Measurements from ENCODE around the gene CLMP.

Gene CLMP

GRCh38 chr11:123125169-123125568 lies 69.9 kb downstream of the CLMP start:
- no peak for DNase-seq
- intact Hi-C loops (cut with DNase I; ENCODE audit: low total_unique reads), result no loop called here
- H3K27me3 ChIP-seq, result peaks cover 0 to 7% of the 10 kb centered on the region in 2 donors
- H3K36me3 ChIP-seq, result no peaks in the 10 kb centered on the region
- H3K27ac ChIP-seq, result no peak overlapping the region
- no peak overlapping the region for H3K4me3 ChIP-seq
- peaks cover 0 to 3% (median 1%) of the 10 kb centered on the region in 4 donors for H3K4me1 ChIP-seq
- TF ChIP-seq CTCF (IDR thresholded peaks at IDR 0.05), result no peak
- H3K9me3 ChIP-seq, result no peaks in the 10 kb centered on the region

- no peaks in the 10 kb centered on the region for H3K36me3 ChIP-seq
- no peak overlapping the region for H3K4me3 ChIP-seq
- H3K27ac ChIP-seq, result peak overlapping the region; percentile 58 to 68
- no peak for DNase-seq
- intact Hi-C loops (cut with DNase I; ENCODE audit: low total_unique reads), result no loop called here
- TF ChIP-seq CTCF (IDR thresholded peaks at IDR 0.05), result no peak
- peaks cover 0 to 4% (median 0%) of the 10 kb centered on the region in 4 donors for H3K4me1 ChIP-seq
- no peaks in the 10 kb centered on the region for H3K9me3 ChIP-seq
- H3K27me3 ChIP-seq, result peaks cover 0 to 7% of the 10 kb centered on the region in 2 donors
These were observed 72.2 kb downstream of the CLMP start for GRCh38 chr11:123122852-123123251.

GRCh38 chr11:123122341-123122740 lies 72.7 kb downstream of the CLMP start:
- intact Hi-C loops (cut with DNase I; ENCODE audit: low total_unique reads), result no loop called here
- H3K4me3 ChIP-seq, result no peak overlapping the region
- DNase-seq, result peak in 1 of 2 donors; percentile 63

GRCh38 chr11:123116486-123116885 lies 78.6 kb downstream of the CLMP start:
- Histone ChIP-seq H3K36me3 (no peaks in the 10 kb centered on the region), H3K4me1 (peaks cover 0 to 4% (median 0%) of the 10 kb centered on the region in 4 donors), H3K27me3 (peaks cover 0 to 4% of the 10 kb centered on the region in 2 donors), H3K9me3 (peaks cover 0 to 6% (median 0%) of the 10 kb centered on the region in 3 donors), H3K4me3 (no peak overlapping the region), H3K27ac (no peak overlapping the region)
- intact Hi-C loops (cut with DNase I; ENCODE audit: low total_unique reads), result no loop called here
- no peak for TF ChIP-seq CTCF (IDR thresholded peaks at IDR 0.05)
- no peak for DNase-seq

More at GRCh38 chr11:123122341-123122740, 72.7 kb downstream of the CLMP start:
- Histone ChIP-seq H3K36me3 (no peaks in the 10 kb centered on the region), H3K27me3 (peaks cover 0 to 7% of the 10 kb centered on the region in 2 donors), H3K27ac (peak overlapping the region; percentile 58 to 68), H3K4me1 (peaks cover 0 to 4% (median 0%) of the 10 kb centered on the region in 4 donors), H3K9me3 (no peaks in the 10 kb centered on the region)
- TF ChIP-seq CTCF (IDR thresholded peaks at IDR 0.05), result no peak

GRCh38 chr11:123111465-123111864 lies 83.6 kb downstream of the CLMP start:
- Histone ChIP-seq H3K4me1 (no peaks in the 10 kb centered on the region), H3K36me3 (no peaks in the 10 kb centered on the region), H3K27ac (no peak overlapping the region), H3K27me3 (peaks cover 0 to 6% of the 10 kb centered on the region in 2 donors), H3K4me3 (no peak overlapping the region), H3K9me3 (peaks cover 0 to 6% (median 0%) of the 10 kb centered on the region in 3 donors)
- TF ChIP-seq CTCF (IDR thresholded peaks at IDR 0.05), result peak; percentile 69 to 81
- intact Hi-C loops (cut with DNase I; ENCODE audit: low total_unique reads), result no loop called here
- DNase-seq, result no peak

GRCh38 chr11:123110397-123110796 lies 84.7 kb downstream of the CLMP start:
- Histone ChIP-seq H3K4me1 (no peaks in the 10 kb centered on the region), H3K27me3 (peaks cover 0 to 6% of the 10 kb centered on the region in 2 donors), H3K36me3 (no peaks in the 10 kb centered on the region), H3K4me3 (no peak overlapping the region), H3K27ac (no peak overlapping the region), H3K9me3 (no peaks in the 10 kb centered on the region)
- no peak for DNase-seq
- intact Hi-C loops (cut with DNase I; ENCODE audit: low total_unique reads), result no loop called here
- no peak for TF ChIP-seq CTCF (IDR thresholded peaks at IDR 0.05)
